NCI-H446 (cell line): ENCODE measurements around the gene RAB26.
"Not testable (repeated sequence)": the region's sequence is repeated elsewhere in the genome, so short reads cannot be mapped to it uniquely, and the experiment has no call there.

ENCODE experiments used
- DNase-seq, 2 experiments: peaks; one replicate each; lab custom pipeline; 2025; lab: John Stamatoyannopoulos, UW

RAB26 gene

GRCh38 chr16:2196162-2196980 is 47.9 kb downstream of the RAB26 start, which contains the start of gene CASKIN1:
TSS of gene CASKIN1 (minus strand) at chr16:2196605. CDS start at chr16:2196432, 173 bp downstream.
- DNase-seq: no peak

- no peak for DNase-seq
Measured at GRCh38 chr16:2196981-2197511, 48.6 kb downstream of the RAB26 start.

GRCh38 chr16:2197765-2198164 is 49.3 kb downstream of the RAB26 start:
- DNase-seq: no peak

- no peak for DNase-seq
Measured at GRCh38 chr16:2198283-2198682, 49.9 kb downstream of the RAB26 start.

- DNase-seq: no peak
Measured at GRCh38 chr16:2199095-2199494, 50.7 kb downstream of the RAB26 start.

GRCh38 chr16:2199621-2200139 is 51.3 kb downstream of the RAB26 start:
- no peak for DNase-seq

- no peak for DNase-seq
Measured at GRCh38 chr16:2200313-2200712, 51.9 kb downstream of the RAB26 start.

GRCh38 chr16:2203119-2203688 is 54.8 kb downstream of the RAB26 start:
- DNase-seq: not testable (repeated sequence)
